Mesangial cell (primary cell): ENCODE data around the gene RALGAPA1. TPM values are rescaled to one million over a fixed set of nuclear protein-coding genes. Genes with fewer than 3 reads are reported as not detected.

ENCODE experiments used
- total RNA-seq: library from RNA; depleted of rRNA; stranded (reverse); fragments of >200 nt; gene quantifications from 2 replicates; pipeline ENCODE4 v1.2.3, GENCODE V29; 2015

Gene RALGAPA1
- total RNA-seq = 11.4 and 14.2 TPM in 2 replicates

GRCh38 chr14:35808638-35809563, at the start of gene RALGAPA1:
Gene RALGAPA1, minus strand, starts transcription at chr14:35809295. Its CDS starts 460 bp downstream, at chr14:35808835.

DNA sequence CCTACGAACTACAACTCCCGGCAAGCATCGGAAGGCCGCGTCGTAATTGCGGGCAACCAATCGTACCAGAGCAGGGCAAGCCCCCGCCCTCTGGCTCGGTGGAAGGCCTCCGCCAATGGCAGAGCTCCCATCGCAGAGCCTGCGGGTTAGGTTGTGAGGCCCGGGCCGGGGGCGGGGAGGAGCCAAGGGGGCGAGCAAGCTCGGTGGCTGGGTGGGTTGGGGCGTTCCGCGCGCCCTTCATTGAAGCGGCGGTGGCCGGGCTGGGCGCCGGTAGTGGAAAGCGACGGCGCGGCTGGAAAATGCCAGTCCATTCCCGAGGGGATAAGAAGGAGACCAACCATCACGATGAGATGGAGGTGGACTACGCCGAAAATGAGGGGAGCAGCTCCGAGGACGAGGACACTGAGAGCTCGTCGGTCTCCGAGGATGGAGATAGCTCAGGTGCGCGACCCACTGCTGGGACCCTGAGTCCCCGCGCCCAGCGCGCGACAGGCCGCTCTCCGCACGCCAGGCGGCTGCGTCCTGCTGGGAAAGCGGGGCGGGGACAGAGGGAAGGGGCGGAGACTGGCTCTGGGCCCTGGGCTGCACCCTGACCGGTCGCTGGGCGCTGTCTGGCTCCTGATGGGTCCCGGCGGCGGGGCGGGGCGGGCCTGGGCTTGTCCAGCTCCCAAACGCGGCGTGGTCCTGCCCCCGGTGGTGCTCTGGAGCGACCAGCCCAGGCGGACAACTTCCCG, 17.3 kb upstream of the RALGAPA1 start, which contains the start of gene BRMS1L:
Gene BRMS1L (plus strand): TSS at position 121 of the 734 bp plus-strand sequence. CDS start 179 bp downstream, at position 300.

GRCh38 chr14:35533357-35534207, 275.5 kb downstream of the RALGAPA1 start, which contains the start of gene INSM2:
Gene INSM2, plus strand, starts transcription at chr14:35534164. Its CDS starts 89 bp downstream, at chr14:35534253.

Other genes with a start within 250 kb of the RALGAPA1 start
- 1.8 and 1.9 TPM in 2 replicates for gene BRMS1L, start 17.0 kb upstream of the RALGAPA1 start, total RNA-seq